ENCODE data around the gene PSMC3.

The PSMC3 gene

DNA sequence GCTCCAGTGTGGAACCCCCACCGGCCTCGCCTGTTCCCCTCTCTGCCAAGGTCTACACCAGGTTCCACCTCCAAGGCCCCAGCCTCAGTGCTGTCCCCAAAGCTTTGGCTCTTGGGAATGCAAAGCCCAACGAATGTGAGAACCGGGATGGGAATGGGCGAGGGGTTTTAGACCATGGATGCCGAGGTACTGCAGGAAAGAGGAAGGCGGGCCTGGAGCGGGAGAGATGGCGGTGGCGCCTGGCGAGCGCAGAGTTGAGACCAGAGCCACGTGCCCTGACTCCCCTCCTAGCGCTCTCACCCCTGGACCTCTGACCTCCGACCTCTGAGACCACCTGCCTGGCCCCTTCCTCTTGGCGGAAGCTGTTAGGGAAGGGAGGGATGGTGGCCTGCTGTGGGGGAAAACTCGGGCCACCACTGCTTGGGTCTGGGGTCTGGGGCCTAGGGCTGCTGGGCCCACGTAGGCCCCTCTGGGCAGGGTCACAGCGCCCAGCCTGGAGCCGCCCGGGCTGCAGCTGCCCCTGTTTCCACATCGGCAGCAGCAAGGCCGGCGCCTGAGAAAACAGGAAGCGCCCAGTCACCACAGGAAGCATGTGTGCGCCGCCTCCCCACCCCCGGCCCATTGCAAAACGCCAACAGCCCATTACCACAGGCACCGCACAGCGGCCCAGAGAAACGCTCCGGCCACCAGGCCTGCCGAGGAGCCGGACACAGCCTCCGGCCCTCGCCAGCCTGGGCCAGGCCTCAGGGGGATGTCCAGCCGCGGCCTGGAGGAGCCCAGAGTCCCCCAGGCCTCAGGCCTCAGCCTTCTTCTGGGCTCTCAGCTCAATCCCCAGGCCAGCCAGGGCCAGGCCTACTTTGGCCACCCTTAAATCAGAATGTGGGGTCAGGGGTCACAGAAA, 31.7 kb downstream of the PSMC3 start:
- DNase-seq (ENCODE audit: low read depth in 2 of 2), result peak; percentile 32 to 51

- no peak for DNase-seq (ENCODE audit: low read depth in 2 of 2)
Observed at GRCh38 chr11:47394050-47394321, 32.3 kb downstream of the PSMC3 start.

- no peak for DNase-seq (ENCODE audit: low read depth in 2 of 2)
Observed at GRCh38 chr11:47393163-47394049, 32.8 kb downstream of the PSMC3 start.

GRCh38 chr11:47392546-47393162, 33.6 kb downstream of the PSMC3 start:
- no peak for DNase-seq (ENCODE audit: low read depth in 2 of 2)

DNA sequence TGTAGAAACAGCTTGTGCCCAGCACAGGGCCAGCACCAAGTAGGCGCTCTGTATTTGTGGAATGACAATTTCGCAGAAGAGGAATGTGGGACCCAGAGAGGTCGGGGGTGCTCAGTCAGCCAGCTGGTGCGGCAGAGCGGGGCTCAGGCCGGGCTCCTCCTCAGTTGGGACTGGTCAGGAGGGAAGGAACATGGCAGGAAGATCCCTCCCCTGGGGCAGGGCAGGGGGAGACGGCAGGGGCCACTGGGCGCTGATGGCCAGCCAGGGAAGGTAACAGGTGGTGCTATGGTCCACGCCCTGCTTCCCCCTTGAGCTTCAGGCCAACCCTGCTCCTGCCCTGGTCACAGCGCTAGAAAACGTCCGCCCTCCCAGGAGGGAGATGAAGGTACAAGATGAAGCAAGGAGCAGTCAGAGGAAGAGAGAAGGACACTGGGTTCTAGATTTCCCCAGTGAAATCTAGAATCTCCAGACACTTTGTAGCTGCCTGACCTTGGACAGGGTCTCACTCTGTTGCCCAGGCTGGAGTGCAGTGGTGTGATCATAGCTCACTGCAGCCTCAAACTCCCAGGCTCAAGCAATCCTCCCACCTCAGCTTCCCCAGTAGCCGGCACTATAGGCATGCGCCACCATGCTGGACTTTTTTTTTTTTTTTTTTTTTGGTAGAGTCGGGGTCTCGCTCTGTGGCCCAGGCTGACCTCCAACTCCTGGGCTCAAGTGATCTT, 34.4 kb downstream of the PSMC3 start:
- DNase-seq (ENCODE audit: low read depth in 2 of 2), result no peak

DNA sequence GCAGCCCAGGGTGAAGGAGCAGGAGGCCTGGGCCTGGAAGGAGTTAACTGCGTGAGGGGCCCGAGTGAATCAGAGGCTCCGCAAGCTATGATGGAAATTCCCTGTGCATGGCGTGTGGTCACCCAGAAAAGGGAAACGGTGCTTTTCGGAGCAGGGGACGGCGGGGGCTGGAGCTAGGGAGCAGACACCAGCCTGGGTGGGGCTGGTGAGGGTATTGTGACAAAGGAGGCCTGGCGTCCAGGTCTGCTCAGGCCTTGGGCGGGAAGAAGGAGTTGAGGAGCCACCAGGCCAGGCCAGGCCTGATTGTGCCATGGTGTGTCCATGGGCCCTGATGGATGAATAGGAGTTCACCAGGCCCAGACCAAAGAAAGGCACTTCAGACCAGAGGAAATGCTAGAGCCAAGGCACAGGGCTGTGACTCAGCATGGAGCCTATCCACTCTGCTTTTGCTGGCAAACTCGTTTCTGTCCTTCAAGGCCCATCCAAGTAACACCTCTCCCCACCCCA, 35.1 kb downstream of the PSMC3 start:
- DNase-seq (ENCODE audit: low read depth in 2 of 2), result no peak

GRCh38 chr11:47390422-47390760, 35.8 kb downstream of the PSMC3 start:
- DNase-seq (ENCODE audit: low read depth in 2 of 2), result no peak

DNA sequence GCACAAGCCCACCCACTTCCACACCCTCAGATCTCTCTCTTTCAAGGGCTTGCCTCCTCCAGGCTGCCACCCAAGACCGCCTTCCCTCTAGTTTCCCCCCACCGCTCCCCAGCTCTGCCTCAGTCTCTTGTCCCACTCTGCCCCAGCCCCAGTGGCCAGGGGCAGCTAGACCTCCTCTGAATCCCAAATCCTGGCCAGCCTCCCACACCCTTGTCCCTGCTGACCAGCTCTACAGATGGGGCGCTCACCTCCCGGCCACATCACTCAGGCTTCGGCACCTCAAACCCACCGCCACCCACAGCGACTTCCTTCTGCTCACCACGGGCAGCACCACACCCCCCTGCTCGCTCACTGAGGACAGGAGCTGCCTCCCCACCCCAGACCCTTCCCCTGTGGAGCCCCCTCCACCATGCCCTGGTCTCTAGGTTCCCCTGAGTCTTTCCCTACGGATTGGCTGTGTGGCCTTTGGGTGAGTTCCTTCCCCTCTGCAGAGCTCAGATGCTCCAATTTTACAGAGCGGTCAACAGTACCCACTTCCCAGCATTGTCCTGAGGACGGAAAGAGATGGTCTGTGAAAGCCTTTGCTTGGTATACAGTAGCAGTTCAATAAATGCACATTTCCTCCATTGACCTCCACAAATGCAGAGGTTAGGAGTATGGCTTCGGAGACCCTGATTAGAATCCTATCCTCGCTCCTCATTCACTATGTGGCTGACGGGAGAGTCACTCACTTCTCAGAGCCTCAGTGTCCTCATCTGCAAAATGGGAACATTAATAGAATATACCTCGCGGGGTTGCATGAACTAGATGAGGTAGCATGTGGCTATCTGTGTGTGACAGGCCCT, 36.4 kb downstream of the PSMC3 start:
- no peak for DNase-seq (ENCODE audit: low read depth in 2 of 2)

DNA sequence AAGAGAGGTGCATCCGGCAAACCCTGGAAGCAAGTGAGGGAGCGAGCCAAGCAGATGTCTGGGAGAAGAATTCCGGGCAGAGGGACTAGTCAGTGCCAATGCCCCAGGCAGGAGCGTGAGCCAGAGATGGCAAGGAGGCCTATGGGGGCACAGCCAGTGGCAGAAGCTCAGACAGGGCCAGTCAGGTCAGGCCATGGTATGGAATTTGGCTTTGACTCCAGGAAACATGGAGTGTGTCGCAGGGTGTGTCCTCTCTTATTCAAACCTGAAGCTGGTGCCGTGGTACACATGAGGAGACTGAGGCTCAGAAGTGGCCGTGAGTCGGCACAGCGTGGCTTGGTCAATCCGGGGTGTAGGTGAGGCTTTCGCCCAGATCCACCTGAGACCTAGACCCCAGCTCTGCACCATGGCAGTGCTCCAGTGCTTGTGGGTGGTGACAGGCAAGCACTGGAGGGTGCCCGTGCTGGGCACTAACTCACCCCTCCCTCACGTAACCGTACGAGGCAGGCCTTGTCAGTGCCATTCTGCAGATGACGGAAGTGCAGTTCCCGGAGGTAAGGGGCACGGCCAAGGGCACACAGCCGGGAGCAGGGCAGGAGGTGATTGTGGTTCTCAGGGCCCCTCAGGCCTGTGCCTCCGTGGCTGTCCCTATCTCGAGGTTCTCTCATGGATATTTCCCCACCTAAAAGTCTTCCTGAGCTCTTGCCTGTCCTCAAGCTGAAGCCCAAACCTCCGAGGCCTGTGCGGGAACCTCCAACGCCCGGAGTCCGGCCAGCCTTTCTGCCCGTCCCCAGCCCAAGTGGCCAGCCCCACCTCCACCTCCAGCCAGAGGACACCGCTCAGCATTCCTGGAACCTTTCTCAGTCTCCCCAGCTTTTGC, 37.3 kb downstream of the PSMC3 start:
- DNase-seq (ENCODE audit: low read depth in 2 of 2), result no peak

- no peak for DNase-seq (ENCODE audit: low read depth in 2 of 2)
Observed at GRCh38 chr11:47387944-47388696, 38.1 kb downstream of the PSMC3 start.

- no peak for DNase-seq (ENCODE audit: low read depth in 2 of 2)
Observed at GRCh38 chr11:47384498-47384897, 41.7 kb downstream of the PSMC3 start.

- no peak for DNase-seq (ENCODE audit: low read depth in 2 of 2)
Observed at GRCh38 chr11:47383071-47383470, 43.2 kb downstream of the PSMC3 start.

GRCh38 chr11:47380078-47380477, 46.2 kb downstream of the PSMC3 start:
- no peak for DNase-seq (ENCODE audit: low read depth in 2 of 2)

GRCh38 chr11:47379317-47379716, 46.9 kb downstream of the PSMC3 start:
- DNase-seq (ENCODE audit: low read depth in 2 of 2), result no peak

DNA sequence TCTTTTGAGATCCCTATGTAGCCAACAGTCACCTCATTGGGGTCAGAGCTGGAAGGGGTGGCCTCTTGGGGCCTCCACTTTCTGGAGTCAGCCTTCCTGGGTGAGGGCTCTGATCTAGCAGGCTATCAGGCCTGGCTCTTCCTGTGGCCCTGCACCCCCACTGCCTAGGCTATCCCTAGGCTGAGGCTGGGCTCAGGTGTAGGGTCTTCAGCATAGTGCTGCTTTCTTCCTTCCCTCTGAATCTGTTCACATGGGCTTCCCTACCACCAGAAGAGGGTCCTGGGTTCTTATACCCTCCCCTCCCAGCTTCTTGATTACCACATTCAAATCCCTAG, 47.4 kb downstream of the PSMC3 start:
- DNase-seq (ENCODE audit: low read depth in 2 of 2), result no peak

DNA sequence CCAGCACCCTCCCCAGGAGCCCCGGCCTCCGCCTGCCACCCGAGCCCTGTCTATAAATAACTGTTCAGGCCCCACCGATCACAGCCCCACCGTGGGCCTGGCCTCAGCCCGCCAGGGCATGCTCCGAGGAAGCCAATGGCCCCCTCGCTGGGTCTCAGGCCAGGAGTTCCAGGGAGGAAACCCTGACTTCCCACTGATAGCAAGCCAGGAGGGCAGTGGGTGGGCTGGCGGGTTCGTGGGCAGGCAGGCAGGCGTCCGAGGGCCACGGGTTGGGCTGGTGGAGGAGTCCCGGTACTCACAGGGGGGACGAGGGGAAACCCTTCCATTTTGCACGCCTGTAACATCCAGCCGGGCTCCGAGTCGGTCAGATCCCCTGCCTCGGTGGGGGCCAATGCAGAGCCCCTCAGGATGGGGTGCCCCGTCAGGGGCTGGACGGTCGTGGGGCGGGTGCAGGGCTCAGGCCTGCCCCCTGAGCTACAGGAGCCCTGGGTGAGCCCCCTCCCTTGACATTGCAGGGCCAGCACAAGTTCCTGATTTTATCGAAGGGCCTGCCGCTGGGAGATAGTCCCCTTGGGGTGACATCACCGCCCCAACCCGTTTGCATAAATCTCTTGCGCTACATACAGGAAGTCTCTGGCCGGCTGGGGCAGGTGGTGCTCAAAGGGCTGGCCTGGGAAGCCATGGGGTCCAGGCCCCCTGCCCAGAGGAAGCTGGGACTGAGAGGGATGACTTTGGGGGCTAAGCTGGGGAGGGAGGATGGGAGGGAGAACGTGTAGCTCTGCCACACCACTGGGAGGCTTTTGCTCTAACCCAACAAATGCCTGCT, 48.0 kb downstream of the PSMC3 start, which contains the start of gene SPI1:
TSS of gene SPI1 (minus strand) at position 538 of the 826 bp plus-strand sequence. CDS start at position 344, 194 bp downstream.
- DNase-seq (ENCODE audit: low read depth in 2 of 2), result no peak

DNA sequence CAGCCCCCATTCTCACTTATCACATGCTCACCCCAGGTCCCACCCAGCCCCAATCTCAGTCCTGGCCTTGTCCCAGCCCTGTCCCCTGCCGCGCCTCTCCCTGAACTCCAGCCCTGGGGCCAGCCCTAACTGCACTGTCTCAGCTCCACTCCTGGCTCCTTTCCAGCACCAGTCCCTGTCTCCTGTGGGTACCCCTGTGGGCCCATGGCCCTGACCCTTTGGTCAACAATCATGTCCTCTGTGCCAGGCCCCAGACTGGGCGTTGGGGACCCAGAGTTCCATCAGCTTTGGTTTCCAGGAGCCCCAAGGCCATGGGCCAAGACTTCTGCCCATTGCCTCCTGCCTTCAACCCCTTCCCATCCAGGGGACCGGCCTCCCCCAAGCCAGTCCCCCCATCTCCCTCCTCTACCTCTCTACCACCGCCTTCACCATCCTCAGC, 48.6 kb downstream of the PSMC3 start:
- DNase-seq (ENCODE audit: low read depth in 2 of 2), result no peak

All from stimulated activated CD4-positive, alpha-beta T cell treated with anti-CD3 and anti-CD28 coated beads, Interleukin-1b, Interleukin-23, amount 100 ng/mL, for 4 hours (primary cell).